SKM-1 treated with dmso at 0.1 percent for 144 hours (cell line): ENCODE data around the gene MAFB.

Source experiments
- DNase-seq: peaks from one replicate; lab custom pipeline; 2025; ENCODE audit not compliant: unreplicated experiment; lab: John Stamatoyannopoulos, UW

MAFB gene

DNA sequence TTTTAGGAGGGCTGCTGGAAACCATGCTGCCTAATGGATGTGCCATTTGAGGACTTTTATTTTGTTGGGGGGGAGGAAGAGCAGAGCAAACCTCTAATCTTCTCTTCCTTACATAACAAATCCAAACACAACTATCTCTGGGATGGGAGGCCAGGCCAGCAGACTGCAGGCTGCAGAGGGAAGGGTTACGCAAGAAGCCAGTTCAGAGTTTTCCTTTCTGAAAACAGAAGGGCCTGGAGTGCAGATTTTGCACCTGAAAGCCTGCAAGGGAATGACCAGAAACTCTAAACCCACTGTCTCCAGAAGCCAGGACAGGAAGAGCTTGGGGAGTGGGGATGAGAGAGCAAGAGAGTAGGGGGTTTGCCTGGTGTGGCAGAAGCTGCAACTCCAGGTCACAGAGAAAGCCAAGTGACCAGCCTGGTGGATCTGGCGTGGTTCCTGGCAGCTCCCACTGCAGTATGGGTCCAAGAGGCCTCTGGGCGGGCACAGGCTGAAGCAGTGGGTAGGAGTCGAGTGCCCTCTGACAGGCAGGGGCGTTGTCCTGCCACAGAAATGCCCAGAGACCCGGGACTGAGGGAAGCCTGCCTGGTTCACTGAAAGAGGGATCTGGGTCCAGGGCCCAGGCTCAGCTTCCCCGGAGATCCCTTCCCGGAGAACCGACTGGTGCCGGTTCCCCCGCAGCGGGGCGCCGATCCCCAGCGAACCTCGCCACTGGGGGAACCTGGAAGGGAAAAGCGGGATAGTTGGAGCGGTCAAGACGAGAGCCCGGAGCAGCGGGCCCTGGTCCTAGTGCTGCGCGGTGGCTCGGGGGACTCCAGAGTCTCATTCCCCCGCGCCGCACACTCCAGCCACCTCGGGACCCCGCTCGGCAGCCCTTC lies 6.7 kb downstream of the MAFB start:
- DNase-seq = no peak

DNA sequence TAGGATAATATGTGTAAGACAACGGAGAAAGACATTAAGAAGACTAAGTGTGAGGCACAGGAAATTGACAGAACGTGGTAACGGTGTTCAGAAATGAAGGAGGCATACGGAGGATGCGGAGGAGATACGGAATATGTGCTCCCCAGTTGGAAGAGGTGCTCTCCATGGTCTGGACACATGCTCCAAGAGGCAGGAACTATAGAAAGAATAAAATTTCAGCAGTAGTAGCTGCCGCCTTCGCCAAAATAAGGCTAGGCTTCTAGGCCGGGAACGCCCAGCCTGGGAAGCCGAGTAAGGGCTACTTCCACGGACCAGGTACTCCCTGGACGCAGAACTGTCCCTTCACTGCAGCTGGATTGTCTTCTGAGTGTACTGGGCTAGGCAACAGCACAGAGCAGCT lies 7.4 kb downstream of the MAFB start:
- DNase-seq = no peak

DNA sequence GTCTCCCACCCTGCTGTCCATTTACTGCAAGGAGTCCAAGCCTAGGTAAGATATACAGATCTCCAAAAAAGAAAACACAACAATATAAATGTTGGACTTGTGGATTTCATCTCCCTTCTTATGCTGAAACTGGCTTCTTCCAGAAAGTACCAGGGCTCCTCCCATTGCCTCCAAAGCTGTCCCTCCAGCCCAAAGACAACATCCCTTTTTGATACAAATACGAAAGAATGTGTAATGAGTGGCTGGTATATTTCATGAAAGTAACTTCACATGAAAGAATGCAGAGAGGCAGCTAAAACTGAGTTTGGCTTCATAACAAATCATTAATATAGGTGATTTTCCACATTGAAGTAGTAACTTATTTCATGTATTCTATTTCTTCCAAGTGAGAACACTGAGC lies 7.9 kb downstream of the MAFB start:
- DNase-seq = no peak

- DNase-seq = no peak
These were observed 8.7 kb downstream of the MAFB start for GRCh38 chr20:40680161-40680959.

DNA sequence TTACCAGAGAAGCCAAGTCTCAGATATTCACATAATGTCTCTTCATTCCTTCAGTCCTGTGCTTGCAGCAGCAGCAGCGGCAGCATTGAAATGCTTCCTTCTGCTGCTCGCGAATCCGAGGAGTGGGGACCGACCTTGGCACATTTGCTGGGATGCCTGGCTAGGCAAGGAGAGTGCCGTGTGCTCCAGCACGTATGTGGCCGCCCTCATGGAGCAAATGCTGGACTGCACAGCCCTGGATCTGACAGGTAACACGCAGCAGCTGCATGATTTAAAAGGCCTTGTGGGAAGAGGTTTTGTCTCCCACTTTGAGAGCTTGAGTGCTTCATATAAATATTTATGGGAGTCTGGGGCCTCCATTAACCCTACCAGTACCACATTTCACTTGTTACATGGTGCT lies 9.9 kb downstream of the MAFB start:
- DNase-seq = no peak

DNA sequence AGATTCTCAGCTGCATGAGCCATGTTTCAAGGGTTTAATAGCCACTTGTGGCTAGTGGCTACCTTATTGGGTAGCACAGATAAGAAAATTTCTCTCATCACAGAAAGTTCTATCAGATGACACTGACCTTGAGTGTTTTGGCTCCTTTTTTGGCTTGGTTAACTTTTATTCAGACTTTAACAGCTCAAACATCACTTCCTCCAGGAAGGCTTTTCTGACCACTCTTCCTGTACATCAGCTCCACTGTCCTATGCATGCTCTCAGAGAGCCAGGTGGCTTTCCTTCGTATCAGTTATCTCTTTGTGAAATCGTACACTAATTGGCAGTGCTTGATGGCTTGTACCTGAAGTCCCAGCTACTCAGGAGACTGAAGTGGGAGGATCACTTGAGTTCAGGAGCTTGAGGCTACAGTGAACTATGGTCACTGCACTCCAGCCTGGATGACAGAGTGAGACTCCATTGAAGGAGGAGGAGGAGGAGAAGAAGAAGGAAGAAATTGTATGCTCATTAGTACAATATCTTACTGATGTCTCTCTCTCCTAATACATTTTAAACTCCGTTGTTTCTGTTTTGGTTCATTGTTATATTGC lies 10.7 kb downstream of the MAFB start:
- DNase-seq = no peak

DNA sequence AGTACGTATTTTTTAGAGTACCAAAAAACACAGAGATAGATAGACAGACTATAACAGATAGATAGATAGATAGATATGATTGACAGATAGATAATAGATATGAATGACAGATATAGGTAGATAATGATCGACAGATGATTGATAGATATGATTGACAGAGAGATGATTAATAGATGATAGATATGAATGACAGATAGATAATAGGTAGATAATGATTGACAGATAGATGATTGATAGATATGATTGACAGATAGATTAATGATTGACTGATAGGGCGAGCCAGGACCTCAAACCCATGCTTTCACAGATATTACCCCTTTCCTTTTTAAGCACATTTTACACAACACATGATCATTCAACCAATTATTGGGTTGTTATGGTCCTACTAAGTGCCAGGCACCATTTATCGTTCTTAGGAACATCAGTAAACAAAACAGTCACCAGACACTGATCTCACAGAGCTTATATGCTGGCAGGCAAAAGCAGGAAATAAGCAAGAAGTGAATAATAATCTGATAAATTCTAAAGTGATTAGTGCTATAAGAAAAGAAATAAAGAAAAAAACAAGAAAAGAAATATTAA lies 11.6 kb downstream of the MAFB start:
- no peak for DNase-seq

GRCh38 chr20:40676491-40677269 lies 12.4 kb downstream of the MAFB start:
- DNase-seq = no peak

DNA sequence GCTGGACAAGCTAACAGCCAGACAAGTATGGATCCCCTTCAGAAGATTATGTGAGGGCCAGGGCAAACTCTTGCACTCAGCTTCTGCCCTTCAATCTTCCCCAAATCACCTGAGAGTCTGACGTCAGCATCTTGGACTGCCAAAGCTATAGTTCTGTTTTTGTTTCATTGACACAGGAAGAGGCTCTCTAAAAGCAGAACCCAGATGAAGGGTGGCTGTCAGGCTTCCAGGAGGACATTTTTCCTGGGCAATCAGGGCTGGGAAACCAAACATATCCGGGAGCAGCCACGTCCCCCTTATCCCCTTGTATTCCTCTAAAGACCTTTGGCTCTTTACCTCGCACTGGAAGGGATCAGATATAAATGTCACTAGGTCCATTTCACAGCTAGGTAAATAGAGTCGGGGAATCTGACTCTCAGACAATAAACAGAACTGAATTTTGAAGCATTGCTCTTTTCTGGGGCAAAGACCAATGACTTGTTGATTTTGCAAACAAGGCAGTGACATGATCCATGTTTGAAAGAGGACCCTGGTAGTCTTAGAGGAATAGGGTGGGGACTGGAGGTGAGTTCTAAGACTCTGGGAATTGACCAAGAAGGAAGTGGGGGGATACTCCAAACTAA lies 13.3 kb downstream of the MAFB start:
- DNase-seq = no peak

DNA sequence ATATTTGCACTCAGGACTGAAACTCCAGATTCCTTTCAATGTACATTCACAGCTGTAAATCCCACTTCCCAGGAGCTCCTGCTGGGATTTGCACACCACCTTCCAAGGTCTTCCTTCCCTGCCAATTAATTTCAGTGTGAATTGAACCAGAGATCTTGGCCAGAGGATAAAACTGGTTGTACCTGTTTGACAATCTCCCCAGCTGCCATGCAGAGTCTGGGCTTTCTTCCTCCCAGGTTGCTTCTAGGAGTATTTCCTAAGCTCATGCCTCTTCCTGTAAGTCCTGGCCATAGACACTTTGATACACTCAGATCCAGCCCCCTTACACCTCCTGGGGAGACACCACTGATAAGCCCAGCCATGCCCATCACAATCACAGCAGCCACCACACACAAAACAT lies 15.6 kb downstream of the MAFB start:
- DNase-seq = no peak

- DNase-seq = no peak
These were observed 16.9 kb downstream of the MAFB start for GRCh38 chr20:40672095-40672494.

- no peak for DNase-seq
These were observed 18.8 kb downstream of the MAFB start for GRCh38 chr20:40670253-40670652.

DNA sequence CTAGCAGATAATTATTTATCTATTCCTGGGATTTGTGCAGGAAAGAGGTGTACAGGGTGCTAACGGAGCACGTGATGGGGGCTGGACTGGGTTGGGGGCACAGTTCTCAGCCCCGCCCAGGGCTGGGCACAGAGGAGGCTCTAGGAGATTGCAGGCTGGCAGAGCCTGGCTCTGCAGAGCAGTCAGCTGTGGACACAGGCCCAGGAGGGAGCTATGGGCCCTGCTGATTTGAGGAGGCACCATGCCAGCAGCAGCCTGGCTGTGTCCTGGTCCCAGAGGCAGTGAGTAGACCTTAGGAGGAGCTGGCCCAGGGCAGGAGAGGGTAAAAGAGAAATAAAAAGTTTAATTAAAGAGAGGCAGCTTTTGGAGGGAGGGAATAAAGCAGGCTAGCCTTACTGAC lies 19.3 kb downstream of the MAFB start:
- no peak for DNase-seq

DNA sequence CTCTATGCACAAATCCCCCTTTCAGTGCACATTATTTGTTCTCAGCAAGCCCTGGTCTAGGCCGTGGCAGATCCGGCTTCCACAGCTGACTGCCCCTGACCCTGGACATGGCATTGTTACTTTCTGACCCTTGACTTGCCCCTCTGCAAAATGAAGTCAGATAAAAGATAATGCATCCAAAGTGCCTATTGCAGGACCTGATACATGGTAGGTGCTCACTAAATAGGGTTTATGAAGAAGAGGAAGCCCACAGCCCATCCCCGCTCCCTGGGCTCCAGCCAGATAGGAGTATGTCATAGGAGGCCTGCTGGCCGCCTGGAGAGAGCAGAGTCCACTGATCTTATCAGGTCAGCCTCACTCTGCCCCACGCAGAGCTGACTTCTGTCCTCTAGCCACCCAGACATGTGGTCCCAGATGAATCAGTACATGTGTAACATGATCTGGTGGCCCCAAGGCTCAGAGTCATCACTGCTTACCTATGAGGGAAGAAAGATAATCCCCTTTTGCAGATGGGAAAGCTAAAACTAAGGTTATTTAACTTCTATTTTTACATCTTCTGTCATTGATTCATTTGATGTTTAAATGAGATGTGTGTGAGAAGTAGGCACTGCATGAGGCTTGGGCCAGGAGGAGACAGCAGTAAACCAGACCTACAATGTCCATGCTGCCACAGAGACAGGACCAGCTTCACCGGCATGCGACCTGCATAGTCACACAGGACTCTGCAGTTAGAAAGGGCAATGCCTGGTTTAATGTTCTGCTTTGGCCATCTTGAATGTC lies 20.4 kb downstream of the MAFB start:
- no peak for DNase-seq

DNA sequence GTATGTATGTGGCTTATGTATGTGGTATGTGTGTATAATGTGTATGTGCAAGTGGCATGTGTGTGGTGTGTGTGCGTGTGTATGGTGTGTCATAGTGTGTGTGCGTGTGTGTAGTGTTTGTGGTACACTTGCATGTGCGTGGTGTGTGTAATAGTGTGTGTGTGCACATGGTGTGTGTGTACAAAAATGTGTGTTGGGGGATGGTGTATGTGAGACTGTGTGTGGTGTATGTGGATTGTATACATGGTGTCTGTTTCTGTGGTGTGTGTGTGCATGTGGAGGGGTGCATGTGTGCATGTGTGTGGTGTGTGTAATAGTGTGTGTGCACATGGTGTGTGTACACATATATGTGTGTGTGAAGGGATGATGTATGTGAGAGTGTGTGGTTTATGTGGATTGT lies 21.5 kb downstream of the MAFB start:
- DNase-seq = no peak

DNA sequence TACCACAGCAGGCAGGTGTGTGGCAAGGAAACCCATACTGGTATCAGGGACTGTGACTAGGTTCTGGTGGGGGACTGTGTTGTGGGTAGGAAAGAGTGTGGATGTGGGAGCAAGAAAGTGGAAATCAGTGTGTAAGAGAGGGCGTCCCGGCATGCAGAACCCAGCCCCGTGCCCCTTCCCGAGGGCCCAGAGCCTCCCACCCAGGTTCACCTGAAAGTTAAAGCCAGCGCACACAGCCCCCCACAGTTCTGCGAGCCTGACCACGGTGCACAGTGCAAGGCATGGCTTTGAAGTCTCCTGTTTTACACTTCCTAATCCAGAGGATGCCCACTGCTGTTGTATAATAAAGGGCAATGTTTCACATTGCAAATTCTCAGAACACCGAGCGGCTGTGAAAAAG lies 22.7 kb downstream of the MAFB start:
- DNase-seq = no peak

DNA sequence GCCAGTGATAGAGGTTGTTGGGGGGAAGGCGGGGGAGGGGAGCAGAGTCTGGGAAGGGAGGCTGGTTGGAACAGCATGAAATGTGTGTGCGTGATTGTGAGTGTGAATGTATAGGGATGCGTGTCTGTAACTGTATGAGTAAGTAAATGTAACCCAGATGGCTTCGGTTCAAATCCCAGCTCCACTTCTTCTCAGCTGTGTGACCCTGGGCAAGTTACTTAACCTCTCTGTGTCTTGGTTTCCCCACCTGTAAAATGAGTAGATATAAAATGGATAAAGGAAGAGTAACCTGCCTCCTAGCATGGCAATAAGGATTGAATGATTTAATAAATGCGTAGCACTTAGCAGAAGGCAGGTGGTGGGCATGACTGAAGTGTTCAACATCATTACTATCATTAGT lies 24.1 kb downstream of the MAFB start:
- DNase-seq = no peak

DNA sequence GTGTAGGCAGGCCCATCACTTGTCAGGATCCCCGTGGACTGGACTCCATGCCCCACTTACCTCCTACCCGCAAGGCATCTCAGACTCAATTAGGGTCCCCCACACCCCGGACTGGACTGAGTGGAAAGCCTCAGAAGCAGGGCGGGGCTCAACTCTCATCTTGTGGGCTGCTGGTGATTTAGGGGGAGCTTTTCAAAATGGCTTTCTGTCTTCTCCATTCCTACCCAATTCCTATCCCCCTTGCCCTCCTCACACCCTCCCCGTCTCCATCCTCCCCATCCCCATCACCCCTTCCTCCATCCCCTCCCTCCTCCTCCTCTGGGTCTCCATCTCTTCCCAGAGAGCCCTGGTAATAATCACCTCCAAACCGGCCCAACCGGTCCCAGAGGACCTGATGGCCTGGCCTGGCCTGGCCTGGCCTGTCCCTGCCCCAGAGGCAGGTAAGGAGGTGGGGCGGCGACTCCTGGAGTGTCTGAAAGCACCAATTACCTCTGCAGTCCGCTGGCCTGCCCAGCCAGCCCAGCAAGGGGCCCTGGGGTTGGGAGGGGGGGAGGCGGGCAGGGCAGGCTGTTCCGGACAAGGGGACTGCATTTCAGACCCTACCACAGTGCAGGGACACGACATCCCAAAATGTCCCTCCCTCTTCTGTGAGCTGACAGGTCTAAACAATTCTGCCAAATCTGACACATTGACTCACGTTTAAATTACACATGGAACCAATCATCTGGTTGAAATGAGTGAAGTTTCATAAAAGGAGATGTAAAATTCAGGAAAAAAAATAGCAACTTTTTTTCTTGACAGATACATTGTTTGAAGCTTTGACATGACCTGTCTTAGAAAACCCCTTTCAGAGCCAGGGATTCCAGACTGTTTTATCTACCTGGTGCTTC lies 24.8 kb downstream of the MAFB start:
- DNase-seq = no peak
